OCI-LY7 (cell line): Measurements from ENCODE around the gene BCL2L15.

Experiments used
- CTCF ChIP-seq: fragments of 200-600 bp; sonication (generic); conservative IDR thresholded peaks from 2 replicates; pipeline ENCODE4 v1.5.1; 2014; ENCODE audit warnings: mild to moderate bottlenecking, antibody characterized with exemption, low read length, moderate library complexity, mixed read lengths
- EZH2phosphoT487 ChIP-seq: fragments of 200-600 bp; sonication (generic); IDR thresholded peaks from 2 replicates; pipeline ENCODE4 v1.6.1; 2018; ENCODE audit warnings: low read depth, borderline replicate concordance, mild to moderate bottlenecking, mixed run types, antibody characterized with exemption, low read length, moderate library complexity, mixed read lengths

- TF ChIP-seq CTCF (no peak), EZH2phosphoT487 (no peak)
Observed at GRCh38 chr1:113903501-113904292, 16.3 kb upstream of the BCL2L15 start.
